ENCODE results near the gene NCKAP5.

GRCh38 chr2:133596701-133597393 lies 28.6 kb upstream of the NCKAP5 start:
- no peak for TF ChIP-seq POLR2A (IDR thresholded peaks at IDR 0.05)
- TF ChIP-seq CTCF (IDR thresholded peaks at IDR 0.05), result no peak
- TF ChIP-seq EP300 (IDR thresholded peaks at IDR 0.05), result no peak

All from ovary (tissue), 3 donors.